HG03060 (cell line): ENCODE measurements around the gene YAP1.
"Not testable (repeated sequence)": the region's sequence is repeated elsewhere in the genome, so short reads cannot be mapped to it uniquely, and the experiment has no call there.

ENCODE experiments used
- ATAC-seq: cut with Tn5 transposase; IDR thresholded peaks from one replicate; pipeline ENCODE4 v1.9.1; 2021; ENCODE audit warnings: low read depth, moderate number of reproducible peaks; ENCODE audit not compliant: unreplicated experiment

YAP1 gene

DNA sequence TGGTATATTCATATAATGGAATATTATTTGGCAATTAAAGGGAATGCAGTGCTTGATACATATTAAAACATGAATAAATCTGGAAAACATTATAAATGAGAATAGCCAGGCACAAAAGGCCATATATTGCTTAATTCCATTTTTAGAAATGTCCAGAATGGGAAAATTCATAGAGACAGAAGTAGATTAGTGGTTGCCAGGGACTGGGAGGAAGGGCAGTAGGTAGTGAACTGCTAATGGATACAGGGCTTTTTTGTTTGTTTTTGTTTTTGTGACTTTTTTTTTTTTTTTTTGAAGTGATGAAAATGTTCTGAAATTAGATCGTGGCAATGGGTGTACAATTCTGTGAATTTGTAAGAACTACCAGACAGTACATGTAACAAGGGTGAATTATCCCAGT lies 86.1 kb downstream of the YAP1 start:
- no peak for ATAC-seq

- ATAC-seq = no peak
Measured at GRCh38 chr11:102196816-102197215, 86.6 kb downstream of the YAP1 start.

DNA sequence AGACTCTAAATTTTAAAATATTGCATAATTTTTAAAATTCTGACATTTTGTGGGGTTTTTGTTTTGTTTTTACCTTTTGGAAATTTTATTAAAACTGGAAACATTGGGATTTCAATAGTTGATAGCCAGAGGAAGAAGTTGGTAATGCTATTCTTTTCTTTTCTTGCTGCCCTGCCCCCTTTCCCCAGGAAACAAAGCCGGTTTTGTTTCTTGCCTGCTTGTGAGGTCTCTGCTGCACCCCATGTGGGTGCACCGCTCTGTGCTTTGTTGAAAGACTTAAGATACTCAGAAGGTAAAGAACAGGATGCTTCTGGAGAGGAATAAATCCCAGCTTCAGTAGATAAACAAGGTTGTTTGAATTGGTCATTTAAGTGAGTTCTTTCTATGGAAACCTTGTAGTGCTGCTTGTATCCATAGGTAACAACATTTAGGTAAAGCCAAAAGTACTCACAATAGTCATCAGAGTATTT lies 87.5 kb downstream of the YAP1 start:
- ATAC-seq = no peak

DNA sequence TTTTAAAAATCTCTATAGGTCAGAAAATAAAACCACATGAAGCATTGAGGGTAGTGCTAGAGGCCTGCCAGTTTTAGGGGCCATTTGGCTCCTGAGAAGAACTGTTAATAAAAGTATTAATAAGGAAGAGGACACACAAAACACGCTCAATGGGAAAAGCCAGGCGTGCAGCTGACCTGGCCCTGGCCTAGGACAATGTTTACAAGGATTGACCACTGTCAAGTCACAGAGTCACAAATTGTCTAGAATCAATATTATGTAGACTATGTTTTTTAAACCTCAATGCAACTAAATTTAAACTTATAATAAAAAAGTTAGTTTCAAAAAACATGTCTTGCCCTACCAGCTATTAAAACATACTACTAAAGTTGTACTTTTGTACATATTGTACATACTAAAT lies 89.4 kb downstream of the YAP1 start:
- ATAC-seq = no peak

DNA sequence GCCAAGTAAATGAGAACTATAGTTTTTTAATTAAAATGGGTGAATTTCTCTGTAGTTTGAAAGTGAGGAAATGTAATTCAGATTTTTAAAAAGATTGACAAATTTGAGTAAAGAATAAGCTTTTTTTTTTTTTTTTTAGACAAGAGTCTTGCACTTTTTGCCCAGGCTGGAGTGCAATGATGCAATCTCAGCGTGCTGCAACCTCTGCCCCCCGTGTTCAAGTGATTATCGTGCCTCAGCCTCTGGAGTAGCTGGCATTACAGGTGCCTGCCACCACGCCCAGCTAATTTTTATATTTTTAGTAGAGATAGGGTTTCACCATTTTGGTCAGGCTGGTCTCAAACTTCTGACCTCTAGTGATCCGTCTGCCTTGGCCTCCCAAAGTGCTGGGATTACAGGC lies 90.1 kb downstream of the YAP1 start:
- not testable (repeated sequence) for ATAC-seq

GRCh38 chr11:102201776-102202175 lies 91.5 kb downstream of the YAP1 start:
- ATAC-seq = no peak

GRCh38 chr11:102202972-102203371 lies 92.7 kb downstream of the YAP1 start:
- ATAC-seq = no peak

- ATAC-seq = no peak
Measured at GRCh38 chr11:102204174-102204573, 93.9 kb downstream of the YAP1 start.

- ATAC-seq = no peak
Measured at GRCh38 chr11:102205805-102206204, 95.6 kb downstream of the YAP1 start.

- no peak for ATAC-seq
Measured at GRCh38 chr11:102208835-102209234, 98.6 kb downstream of the YAP1 start.

DNA sequence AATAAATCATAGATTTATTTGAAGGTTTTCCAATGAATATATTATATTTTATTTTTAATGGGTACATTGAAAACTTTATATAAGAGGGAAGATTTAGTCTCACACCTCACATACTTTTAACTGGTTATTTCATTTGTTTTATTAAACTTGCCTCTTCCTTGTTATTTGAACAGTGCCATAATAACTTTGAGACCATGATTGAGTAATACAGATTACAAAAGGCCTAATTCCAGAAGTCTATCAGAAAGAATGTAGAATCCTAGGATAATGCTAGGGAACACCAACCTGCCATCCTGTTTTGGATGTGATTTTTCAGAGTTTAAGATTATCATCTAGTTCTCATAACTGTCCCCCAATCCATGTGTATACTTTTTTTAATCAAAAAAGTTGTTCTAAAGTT lies 104.4 kb downstream of the YAP1 start:
- ATAC-seq = no peak

- ATAC-seq = no peak
Measured at GRCh38 chr11:102216433-102217075, 106.3 kb downstream of the YAP1 start.

DNA sequence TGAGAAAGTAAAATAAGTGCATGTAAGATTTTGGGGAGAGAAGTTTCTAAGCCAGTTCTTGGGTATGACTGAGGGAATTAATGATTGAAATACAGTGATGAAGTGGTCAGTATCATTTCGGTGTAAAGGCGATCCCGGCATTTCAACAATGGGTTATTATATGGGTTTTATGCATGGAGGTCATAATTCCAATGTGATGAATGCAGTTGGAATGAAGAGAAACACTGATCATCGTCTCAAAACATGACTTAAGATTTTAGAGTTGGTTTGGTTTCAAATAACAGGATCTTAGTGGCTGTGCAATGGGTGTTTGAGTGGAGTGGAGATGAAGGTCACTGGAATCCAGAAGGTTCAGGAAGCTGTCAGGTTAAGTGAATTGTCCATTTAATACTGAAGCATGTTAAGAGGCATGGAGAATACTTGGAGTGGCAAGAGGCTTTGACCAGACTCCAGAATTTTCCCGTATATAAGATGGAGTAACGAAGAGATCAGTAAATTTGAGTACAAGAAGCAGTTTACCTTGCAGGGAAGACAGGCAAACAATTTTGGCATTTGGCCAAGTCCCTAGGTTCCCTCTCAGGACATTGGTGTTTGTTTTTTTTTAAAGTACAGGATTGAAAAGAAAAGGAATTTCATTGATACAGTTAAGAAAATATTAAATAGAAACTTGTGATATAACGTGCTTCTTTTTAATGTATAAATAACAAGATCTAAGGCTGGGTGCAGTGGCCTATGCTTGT lies 110.7 kb downstream of the YAP1 start:
- ATAC-seq = no peak

DNA sequence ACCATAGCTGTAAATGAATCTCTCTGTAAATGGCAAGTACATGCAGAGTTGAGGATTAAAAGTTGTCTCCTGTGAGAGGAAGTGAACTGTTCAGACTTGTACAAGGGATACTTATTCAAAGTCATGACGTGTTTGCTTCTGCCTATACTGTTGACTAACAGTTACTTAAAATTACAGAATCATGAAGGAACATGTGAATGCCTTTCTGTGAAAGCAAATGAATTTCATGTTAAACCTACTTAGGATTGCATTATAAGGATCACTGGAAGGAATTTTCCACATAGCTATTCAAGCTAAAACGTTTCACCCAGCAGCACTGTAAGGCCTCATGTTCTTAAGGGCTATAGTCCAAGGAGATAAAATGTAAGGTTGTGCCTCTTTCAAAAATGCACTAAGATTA lies 113.6 kb downstream of the YAP1 start:
- no peak for ATAC-seq

- no peak for ATAC-seq
Measured at GRCh38 chr11:102225689-102226568, 115.7 kb downstream of the YAP1 start.

- ATAC-seq = no peak
Measured at GRCh38 chr11:102226702-102227490, 116.6 kb downstream of the YAP1 start.

- ATAC-seq = no peak
Measured at GRCh38 chr11:102229510-102230123, 119.4 kb downstream of the YAP1 start.

GRCh38 chr11:102230186-102230585 lies 119.9 kb downstream of the YAP1 start:
- ATAC-seq = no peak

- no peak for ATAC-seq
Measured at GRCh38 chr11:102230911-102231310, 120.7 kb downstream of the YAP1 start.
